ENCODE results near the gene IPO11. TPM values are rescaled to one million over a fixed set of nuclear protein-coding genes. Genes with fewer than 3 reads are reported as not detected.

Gene IPO11
- total and polyA plus RNA-seq, 2 of the 13 experiments (the other 11 are each of a cell fraction or from before 2014, with no cell fraction given), result 13.9 to 24.4 TPM

- TF ChIP-seq RBAK (CRISPR knock-in tag; IDR thresholded peaks at IDR 0.05), result no peak
- TF ChIP-seq ZSCAN30 (CRISPR knock-in tag; IDR thresholded peaks at IDR 0.05), result no peak
- peak; percentile 68 for TF ChIP-seq SIX4 (CRISPR knock-in tag; IDR thresholded peaks at IDR 0.05)
- no peak for TF ChIP-seq ZBTB44 (CRISPR knock-in tag; IDR thresholded peaks at IDR 0.05)
- no peak for TF ChIP-seq CENPT (CRISPR knock-in tag; IDR thresholded peaks at IDR 0.05; ENCODE audit: low read depth)
- TF ChIP-seq ZNF724P (CRISPR knock-in tag; IDR thresholded peaks at IDR 0.05; ENCODE audit: borderline replicate concordance), result no peak; the same call in 1 of the 2 replicates
- TF ChIP-seq ZNF383 (CRISPR knock-in tag; IDR thresholded peaks at IDR 0.05; ENCODE audit: borderline replicate concordance), result no peak
- TF ChIP-seq ZSCAN29 (CRISPR knock-in tag; conservative IDR thresholded peaks at IDR 0.05), result 0 out of 2 replicates have a peak, but pooled peaks have one; percentile 32
- no peak for TF ChIP-seq ZNF354B (CRISPR knock-in tag; IDR thresholded peaks at IDR 0.05)
- TF ChIP-seq NCOA5 (CRISPR knock-in tag; IDR thresholded peaks at IDR 0.05), result no peak
- TF ChIP-seq ZBTB49 (CRISPR knock-in tag; IDR thresholded peaks at IDR 0.05; ENCODE audit: borderline replicate concordance), result no peak
- no peak for TF ChIP-seq ZNF83 (CRISPR knock-in tag; IDR thresholded peaks at IDR 0.05; ENCODE audit: borderline replicate concordance)
- TF ChIP-seq RARA (CRISPR knock-in tag; IDR thresholded peaks at IDR 0.05), result no peak
- 0 out of 2 replicates have a peak, but pooled peaks have one; percentile 50 for TF ChIP-seq ZBTB25 (CRISPR knock-in tag; IDR thresholded peaks at IDR 0.05)
- TF ChIP-seq ZNF629 (CRISPR knock-in tag; conservative IDR thresholded peaks at IDR 0.05), result no peak
- TF ChIP-seq MXD4 (CRISPR knock-in tag; IDR thresholded peaks at IDR 0.05), result peak; percentile 90
- no peak for TF ChIP-seq MYPOP (CRISPR knock-in tag; IDR thresholded peaks at IDR 0.05)
- TF ChIP-seq NFE2L1 (CRISPR knock-in tag; IDR thresholded peaks at IDR 0.05; ENCODE audit: borderline replicate concordance), result no peak
- peak; percentile 97 for TF ChIP-seq FOXK1 (CRISPR knock-in tag; IDR thresholded peaks at IDR 0.05; ENCODE audit: borderline replicate concordance, low read depth)
- TF ChIP-seq SALL1 (CRISPR knock-in tag; IDR thresholded peaks at IDR 0.05), result peak; percentile 85
Observed at GRCh38 chr5:62412549-62413329, at the start of gene IPO11 (continued).

All from HepG2 (cell line).